K562 (cell line): ENCODE results near the gene DEPDC4.

Source experiments
- ILK ChIP-seq: fragments of 450-650 bp; IDR thresholded peaks from 2 replicates; pipeline ENCODE4 v1.6.1; 2016; ENCODE audit warnings: missing genetic modification characterization, low read depth, mild to moderate bottlenecking, missing compliant biosample characterization, moderate library complexity, borderline replicate concordance
- ZNF274 ChIP-seq: IDR thresholded peaks from 2 replicates; pipeline ENCODE4 v1.6.1; 2011; ENCODE audit warnings: low read depth, mild to moderate bottlenecking, low read length, moderate library complexity, borderline replicate concordance

DNA sequence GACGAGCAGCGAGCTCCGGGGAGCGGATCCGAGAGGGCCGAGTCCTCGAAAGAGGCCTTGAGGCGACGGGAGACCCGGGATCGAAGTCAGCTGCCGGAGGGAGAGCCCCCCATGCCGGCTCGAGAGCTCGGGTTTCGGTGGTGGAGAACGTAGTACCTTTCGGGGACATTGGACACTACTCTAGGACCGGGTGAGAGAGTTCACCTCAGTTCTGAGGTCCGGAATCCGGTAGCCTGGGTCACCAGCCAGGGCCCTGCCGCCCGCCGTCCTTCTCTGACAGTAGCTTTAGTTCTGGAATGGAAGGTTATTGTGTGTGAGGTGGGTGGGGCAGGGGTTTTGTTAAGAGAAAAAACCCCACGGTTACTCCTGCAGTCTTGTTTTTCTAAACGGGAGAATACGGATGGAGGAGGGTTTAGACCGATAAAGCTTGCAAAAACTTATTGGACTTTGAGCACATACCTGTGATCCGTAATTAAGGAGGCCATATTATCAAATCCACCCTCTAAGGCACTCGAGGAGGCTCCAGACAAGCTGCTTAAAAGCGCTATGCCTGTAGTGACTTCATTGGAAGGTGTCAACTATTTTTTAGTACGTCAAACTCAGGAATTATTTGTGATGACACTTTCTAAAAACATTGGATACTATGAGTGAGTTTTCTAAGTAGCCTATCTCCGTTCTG, 863 bp upstream of the DEPDC4 start:
- TF ChIP-seq ILK (tag) (no peak), ZNF274 (no peak)
